ENCODE measurements around the gene ADCY3. TPM values are rescaled to one million over a fixed set of nuclear protein-coding genes. Genes with fewer than 3 reads are reported as not detected.
A peak's percentile ranks its signal among the peaks of the same experiment; 100 is the strongest.

ADCY3 gene
- total and polyA plus RNA-seq, 9 of the 15 experiments (the other 6 are each of a cell fraction or from before 2014, with no cell fraction given) = 1.5 to 54.8 (median 26.3) TPM

GRCh38 chr2:24920098-24920808 is at the start of gene ADCY3 (continued):
- TF ChIP-seq VEZF1 (CRISPR knock-in tag; IDR thresholded peaks at IDR 0.05) = peak; percentile 79
- no peak for TF ChIP-seq ZNF121 (CRISPR knock-in tag; conservative IDR thresholded peaks at IDR 0.05)
- TF ChIP-seq ZFX (CRISPR knock-in tag; IDR thresholded peaks at IDR 0.05) = peak; percentile 54
- TF ChIP-seq E2F6 (IDR thresholded peaks at IDR 0.05; ENCODE audit: borderline replicate concordance in 1 of 2, extremely low read depth in 1 of 2, insufficient read depth in 1 of 2, insufficient read length in 1 of 2, low read depth in 1 of 2, low read length in 1 of 2, poor library complexity in 1 of 2, severe bottlenecking in 1 of 2) = peak in 1 of 2 experiments; percentile 76

- no peak for ATAC-seq
- FAIRE-seq = no peak
- H3K4me2 ChIP-seq (ENCODE audit: insufficient read depth, low read length) = no peak overlapping the region
- peaks cover 15% of the 10 kb centered on the region; the same call in 1 of the 3 replicates for H3K36me3 ChIP-seq (ENCODE audit: control insufficient read depth, insufficient read depth, low read length)
- POLR2A ChIA-PET = interaction anchor here (1.4 kb wide), 1 partner anchor 13 kb away, joined by 4 read pairs; no protein-coding TSS in a partner anchor
- H3K9me3 ChIP-seq (replicated peaks; ENCODE audit: control insufficient read depth, insufficient read depth, low read depth, low read length) = no peaks in the 10 kb centered on the region
- TF ChIP-seq STAT5B (CRISPR knock-in tag; IDR thresholded peaks at IDR 0.05) = no peak
- no peak for TF ChIP-seq CEBPG (CRISPR knock-in tag; IDR thresholded peaks at IDR 0.05)
- peak; percentile 44; a peak in 2 of 4 replicates for TF ChIP-seq CEBPG (tag; conservative IDR thresholded peaks at IDR 0.05 in 1 of 2, IDR thresholded peaks at IDR 0.05 in 1 of 2)
- TF ChIP-seq CEBPB (tag; IDR thresholded peaks at IDR 0.05) = peak; percentile 73
- TF ChIP-seq ATF3 (IDR thresholded peaks at IDR 0.05) = no peak
- TF ChIP-seq ATF3 (CRISPR knock-in tag; conservative IDR thresholded peaks at IDR 0.05) = no peak
- TF ChIP-seq ZBTB8A (IDR thresholded peaks at IDR 0.05; ENCODE audit: partially characterized antibody) = no peak
- no peak overlapping the region for H3K9ac ChIP-seq (ENCODE audit: insufficient read depth in 1 of 2, low read depth in 2 of 2, low read length in 2 of 2)
- 67% methylated on average over 1 of the region's 1 CpG for WGBS (ENCODE audit: insufficient coverage, low coverage, missing lambda C conversion rate)
- CTCF ChIA-PET (ENCODE audit: low intra/inter-chr PET ratio) = no interaction called here
- H3K79me2 ChIP-seq (ENCODE audit: control insufficient read depth, insufficient read depth, low read length) = peaks cover 35% of the 10 kb centered on the region
- H4K20me1 ChIP-seq (replicated peaks; ENCODE audit: control insufficient read depth, insufficient read depth, low read length) = no peaks in the 10 kb centered on the region
- no peak overlapping the region for H2AFZ ChIP-seq (ENCODE audit: low read depth, low read length)
- H3K27me3 ChIP-seq (ENCODE audit: control insufficient read depth in 2 of 2, insufficient read depth in 2 of 2, low read length in 2 of 2) = no peaks in the 10 kb centered on the region
- peaks cover 6 to 25% of the 10 kb centered on the region in 2 experiments for H3K4me1 ChIP-seq (replicated peaks in 1 of 2; ENCODE audit: control insufficient read depth in 2 of 2, insufficient read depth in 2 of 2, low read length in 2 of 2)
- no peak overlapping the region for H3K4me3 ChIP-seq
- intact Hi-C loops (cut with micrococcal nuclease) (loop anchor here (5.0 to 10.0 kb wide), 3 partner anchors 47 to 555 kb away; partner anchors contain the start of gene ADCY3), in situ Hi-C loops (cut with MboI) (no loop called here)
- no TSS peak for BruUV-seq (replicated peaks)
- H3K27ac ChIP-seq (ENCODE audit: extremely low read depth, low read depth, low read length) = no peak overlapping the region
- H3K9me1 ChIP-seq (ENCODE audit: control insufficient read depth, insufficient read depth, low read length) = no peaks in the 10 kb centered on the region
- DNase-seq (ENCODE audit: extremely low read depth in 1 of 4, low spot score in 3 of 4) = no peak
Observed at GRCh38 chr2:24969784-24970183, 49.7 kb upstream of the ADCY3 start.
